ENCODE results near the gene CCDC126. TPM values are rescaled to one million over a fixed set of nuclear protein-coding genes. Genes with fewer than 3 reads are reported as not detected.

Gene CCDC126
- total and polyA plus RNA-seq, 9 of the 15 experiments (the other 6 are each of a cell fraction or from before 2014, with no cell fraction given): 3.0 to 16.2 (median 5.2) TPM

DNA sequence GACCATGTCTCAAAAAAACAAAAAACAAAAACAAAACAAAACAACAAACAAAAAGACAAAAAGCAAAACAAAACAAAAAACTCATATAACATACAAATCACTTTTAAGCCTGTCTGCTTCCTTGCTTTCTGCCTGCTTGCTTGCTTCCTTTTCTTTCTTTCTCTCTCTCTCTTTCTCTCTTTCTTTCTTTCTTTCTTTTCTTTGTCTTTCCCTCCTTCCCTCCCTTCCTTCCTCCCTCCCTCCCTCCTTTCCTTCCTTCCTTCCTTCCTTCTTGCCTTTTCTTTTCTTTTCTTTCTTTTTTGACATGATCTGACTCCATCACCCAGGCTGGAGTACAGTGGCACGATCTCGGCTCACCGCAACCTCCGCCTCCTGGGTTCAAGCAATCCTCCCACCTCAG is 49.5 kb upstream of the CCDC126 start:
- 4% methylated on average over 4 of the region's 4 CpGs for WGBS (ENCODE audit: insufficient coverage, low coverage, missing lambda C conversion rate)
- DNase-seq (ENCODE audit: extremely low read depth in 1 of 4, low spot score in 3 of 4): no peak

More for the DNA sequence above, 49.5 kb upstream of the CCDC126 start:
- no peak overlapping the region for H3K4me2 ChIP-seq (ENCODE audit: insufficient read depth, low read length)
- peaks cover 0 to 6% of the 10 kb centered on the region in 2 experiments; a peak in 2 of 5 replicates for H3K4me1 ChIP-seq (replicated peaks in 1 of 2; ENCODE audit: control insufficient read depth in 2 of 2, insufficient read depth in 2 of 2, low read length in 2 of 2)
- no peaks in the 10 kb centered on the region; a peak in 1 of 5 replicates for H3K27me3 ChIP-seq (ENCODE audit: control insufficient read depth in 2 of 2, insufficient read depth in 2 of 2, low read length in 2 of 2)
- no peaks in the 10 kb centered on the region for H3K79me2 ChIP-seq (ENCODE audit: control insufficient read depth, insufficient read depth, low read length)
- in situ Hi-C loops (cut with MboI) (loop anchor here (5.0 kb wide), 1 partner anchor 275 kb away; no protein-coding TSS in a partner anchor), intact Hi-C loops (cut with micrococcal nuclease) (loop anchor here (1.0 to 10.0 kb wide), 3 partner anchors 23 to 463 kb away; no protein-coding TSS in a partner anchor)
- no peak overlapping the region for H3K4me3 ChIP-seq
- 0 out of 2 replicates have a peak, but pooled peaks cover 4% of the 10 kb centered on the region for H4K20me1 ChIP-seq (replicated peaks; ENCODE audit: control insufficient read depth, insufficient read depth, low read length)
- H3K36me3 ChIP-seq (ENCODE audit: control insufficient read depth, insufficient read depth, low read length): no peaks in the 10 kb centered on the region
- no peak overlapping the region for H3K9ac ChIP-seq (ENCODE audit: insufficient read depth in 1 of 2, low read depth in 2 of 2, low read length in 2 of 2)
- no peaks in the 10 kb centered on the region; the same call in 1 of the 2 replicates for H3K9me3 ChIP-seq (replicated peaks; ENCODE audit: control insufficient read depth, insufficient read depth, low read depth, low read length)
- H3K27ac ChIP-seq (ENCODE audit: extremely low read depth, low read depth, low read length): no peak overlapping the region
- ATAC-seq: no peak
- no peaks in the 10 kb centered on the region for H3K9me1 ChIP-seq (ENCODE audit: control insufficient read depth, insufficient read depth, low read length)
- ChIA-PET POLR2A (interaction anchor here (0.6 kb wide), 2 partner anchors 275 to 1175 kb away, joined by 3 read pairs; no protein-coding TSS in a partner anchor), CTCF (ENCODE audit: low intra/inter-chr PET ratio) (interaction anchor here (0.7 to 4.8 kb wide), 11 partner anchors 23 to 1547 kb away, joined by 3 to 73 read pairs (median 4); no protein-coding TSS in a partner anchor)
- TF ChIP-seq ZNF512 (tag; IDR thresholded peaks at IDR 0.05) (peak; percentile 93), TRIM25 (IDR thresholded peaks at IDR 0.05; ENCODE audit: borderline replicate concordance) (no peak), PHB2 (IDR thresholded peaks at IDR 0.05; ENCODE audit: low read depth) (0 out of 2 replicates have a peak, but pooled peaks have one; percentile 7)
- no TSS peak for BruUV-seq (replicated peaks)
- no peak overlapping the region for H2AFZ ChIP-seq (ENCODE audit: low read depth, low read length)
- FAIRE-seq: no peak
